Naive thymus-derived CD4-positive, alpha-beta T cell (primary cell): ENCODE measurements around the gene C17orf107. TPM values are rescaled to one million over a fixed set of nuclear protein-coding genes. Genes with fewer than 3 reads are reported as not detected.
"Not testable (repeated sequence)": the region's sequence is repeated elsewhere in the genome, so short reads cannot be mapped to it uniquely, and the experiment has no call there.

Experiments
- ATAC-seq: fragments of 150-1000 bp; cut with Tn5 transposase; 2 replicates; pipeline ENCODE4 v1.10.0; 2021; ENCODE audit warnings: mild to moderate bottlenecking, moderate library complexity
- CTCF ChIA-PET: fragments of 350-600 bp; sonication (Branson Sonifier 250); formaldehyde crosslinking; loops from one replicate; lab custom pipeline; 2021; ENCODE audit warnings: antibody characterized with exemption; lab: Charles Lee
- POLR2A ChIA-PET: fragments of 350-600 bp; sonication (Branson Sonifier 250); formaldehyde crosslinking; loops from one replicate; lab custom pipeline; 2021; ENCODE audit warnings: antibody characterized with exemption, inconsistent platforms; lab: Charles Lee
- DNase-seq, 9 donors: peaks; one replicate each; pipeline versions ENCODE4 v3.0.0 to v3.0.0-alpha.2; 2020 to 2022; ENCODE audit warnings: mixed read lengths in 1 of 9
- H3K27ac ChIP-seq: one replicate; pipeline ENCODE4 v1.7.0; 2013; ENCODE audit warnings: mild to moderate bottlenecking, low read depth, low read length, moderate library complexity
- H3K27me3 ChIP-seq, 2 donors: one replicate each; pipeline ENCODE4 v1.7.0; 2013; ENCODE audit warnings: low read length in 2 of 2, mild to moderate bottlenecking in 2 of 2, moderate library complexity in 2 of 2; ENCODE audit not compliant: control insufficient read depth in 2 of 2, insufficient read depth in 2 of 2
- H3K36me3 ChIP-seq, 3 experiments: 1 replicate in 2 of 3; 2 replicates in 1 of 3; pipeline ENCODE4 v1.7.0; 2013; ENCODE audit warnings: low read length in 3 of 3, mild to moderate bottlenecking in 3 of 3, moderate library complexity in 1 of 3; ENCODE audit not compliant: insufficient read depth in 3 of 3, control insufficient read depth in 2 of 3
- H3K4me1 ChIP-seq, 2 donors: one replicate each; pipeline ENCODE4 v1.7.0; 2013; ENCODE audit warnings: low read length in 2 of 2, mild to moderate bottlenecking in 2 of 2, moderate library complexity in 1 of 2; ENCODE audit not compliant: control insufficient read depth in 2 of 2, insufficient read depth in 2 of 2
- H3K4me3 ChIP-seq: 2 replicates; pipeline ENCODE4 v1.7.0; 2013; ENCODE audit warnings: mild to moderate bottlenecking, low read length
- H3K9me3 ChIP-seq, 3 experiments: 1 replicate in 2 of 3; 2 replicates in 1 of 3; pipeline ENCODE4 v1.7.0; 2013; ENCODE audit warnings: low read length in 3 of 3; ENCODE audit not compliant: control insufficient read depth in 2 of 3
- H3K27ac Mint-ChIP-seq, 9 donors: one replicate each; pipeline ENCODE4 v1.8.0; 2020 to 2022; ENCODE audit warnings: mixed read lengths in 9 of 9, mild to moderate bottlenecking in 8 of 9, moderate library complexity in 5 of 9, inconsistent platforms in 2 of 9
- H3K27me3 Mint-ChIP-seq, 5 donors: one replicate each; pipeline ENCODE4 v1.8.0; 2021 to 2022; ENCODE audit warnings: mixed read lengths in 5 of 5, mild to moderate bottlenecking in 1 of 5
- H3K36me3 Mint-ChIP-seq, 5 donors: one replicate each; pipeline ENCODE4 v1.8.0; 2020 to 2022; ENCODE audit warnings: mixed read lengths in 5 of 5, mild to moderate bottlenecking in 3 of 5, inconsistent platforms in 1 of 5
- H3K4me1 Mint-ChIP-seq, 7 donors: one replicate each; pipeline ENCODE4 v1.8.0; 2020 to 2022; ENCODE audit warnings: mixed read lengths in 7 of 7, mild to moderate bottlenecking in 3 of 7, inconsistent platforms in 1 of 7
- H3K4me3 Mint-ChIP-seq, 10 donors: one replicate each; pipeline ENCODE4 v1.8.0; 2020 to 2022; ENCODE audit warnings: mild to moderate bottlenecking in 10 of 10, mixed read lengths in 10 of 10, moderate library complexity in 6 of 10, inconsistent platforms in 2 of 10
- H3K9me3 Mint-ChIP-seq, 11 donors: one replicate each; pipeline ENCODE4 v1.8.0; 2020 to 2022; ENCODE audit warnings: mixed read lengths in 11 of 11, mild to moderate bottlenecking in 4 of 11, inconsistent platforms in 1 of 11, moderate library complexity in 1 of 11
- intact Hi-C, 2 donors: fragments of 100-400 bp; cut with micrococcal nuclease; formaldehyde crosslinking; loops; one replicate each; pipeline ENCODE4 v1.15.1; 2023
- polyA plus RNA-seq, 2 donors: library from polyadenylated mRNA; unstranded; fragments of 300-500 nt; fragmentation: Illumina TruSeq; gene quantifications; one replicate each; pipeline ENCODE4 v1.2.3, GENCODE V29; 2021
- total RNA-seq, 6 experiments: library from RNA in 5 of 6; stranded (reverse) in 5 of 6; gene quantifications; 1 replicate in 5 of 6; 2 replicates in 1 of 6; pipeline ENCODE4 v1.2.3 and lab custom pipeline; 2021 to 2026

C17orf107 gene
- total and polyA plus RNA-seq, 7 experiments from 2014 or later, result 0.82 to 37.2 (median 5.5) TPM

GRCh38 chr17:4869058-4869998, 30.0 kb upstream of the C17orf107 start:
- H3K4me1 ChIP-seq, H3K9me3 Mint-ChIP-seq, H3K9me3 ChIP-seq, H3K4me3 ChIP-seq, H3K27ac Mint-ChIP-seq, H3K4me3 Mint-ChIP-seq, intact Hi-C loops, H3K36me3 ChIP-seq, DNase-seq, H3K27me3 ChIP-seq, H3K27ac ChIP-seq, ATAC-seq, H3K27me3 Mint-ChIP-seq: not testable (repeated sequence)
- CTCF ChIA-PET, result interaction anchor here (0.6 to 0.7 kb wide), 2 partner anchors 290 to 1961 kb away, joined by 4 to 6 read pairs; no protein-coding TSS in a partner anchor
- peaks cover 0 to 15% (median 8%) of the 10 kb centered on the region in 5 donors for H3K36me3 Mint-ChIP-seq
- POLR2A ChIA-PET, result interaction anchor here (0.7 kb wide), 1 partner anchor 74 kb away, joined by 7 read pairs; no protein-coding TSS in a partner anchor
- peaks cover 4 to 14% (median 11%) of the 10 kb centered on the region in 7 donors for H3K4me1 Mint-ChIP-seq

- peaks cover 0 to 16% (median 8%) of the 10 kb centered on the region in 5 donors for H3K36me3 Mint-ChIP-seq
- Histone ChIP-seq H3K4me3 (no peak overlapping the region), H3K4me1 (no peaks in the 10 kb centered on the region), H3K27ac (no peak overlapping the region), H3K9me3 (no peaks in the 10 kb centered on the region), H3K36me3 (peaks cover 0 to 7% (median 0%) of the 10 kb centered on the region in 3 experiments), H3K27me3 (no peaks in the 10 kb centered on the region)
- H3K27me3 Mint-ChIP-seq, result no peaks in the 10 kb centered on the region
- ChIA-PET CTCF (interaction anchor here (0.6 kb wide), 1 partner anchor 21 kb away, joined by 3 read pairs; no protein-coding TSS in a partner anchor), POLR2A (no interaction called here)
- intact Hi-C loops, result no loop called here
- H3K27ac Mint-ChIP-seq, result peak overlapping the region in 1 of 9 donors; percentile 58
- no peak for ATAC-seq
- H3K9me3 Mint-ChIP-seq, result no peaks in the 10 kb centered on the region
- H3K4me1 Mint-ChIP-seq, result peaks cover 4 to 14% (median 11%) of the 10 kb centered on the region in 7 donors
- no peak overlapping the region for H3K4me3 Mint-ChIP-seq
- DNase-seq, result no peak
These were observed 28.5 kb upstream of the C17orf107 start for GRCh38 chr17:4870855-4871254.

GRCh38 chr17:4872786-4873185, 26.6 kb upstream of the C17orf107 start:
- H3K4me3 ChIP-seq, result no peak overlapping the region
- H3K4me1 Mint-ChIP-seq, result peaks cover 4 to 17% (median 10%) of the 10 kb centered on the region in 7 donors
- no peaks in the 10 kb centered on the region for H3K27me3 Mint-ChIP-seq
- no peaks in the 10 kb centered on the region for H3K27me3 ChIP-seq
- no peaks in the 10 kb centered on the region for H3K9me3 Mint-ChIP-seq
- H3K27ac Mint-ChIP-seq, result peak overlapping the region in 4 of 9 donors; percentile 20 to 74 (median 39)
- peaks cover 0 to 12% (median 0%) of the 10 kb centered on the region in 3 experiments for H3K36me3 ChIP-seq
- ChIA-PET CTCF (no interaction called here), POLR2A (no interaction called here)
- no peak overlapping the region for H3K4me3 Mint-ChIP-seq
- no peaks in the 10 kb centered on the region for H3K4me1 ChIP-seq
- ATAC-seq (no peak), DNase-seq (no peak)
- H3K27ac ChIP-seq, result no peak overlapping the region
- H3K9me3 ChIP-seq, result no peaks in the 10 kb centered on the region
- intact Hi-C loops, result no loop called here
- peaks cover 0 to 17% (median 8%) of the 10 kb centered on the region in 5 donors for H3K36me3 Mint-ChIP-seq

GRCh38 chr17:4877089-4877488, 22.2 kb upstream of the C17orf107 start:
- Mint-ChIP-seq H3K27ac (no peak overlapping the region), H3K9me3 (no peaks in the 10 kb centered on the region), H3K27me3 (no peaks in the 10 kb centered on the region), H3K4me3 (no peak overlapping the region), H3K4me1 (peaks cover 2 to 13% (median 7%) of the 10 kb centered on the region in 7 donors), H3K36me3 (peaks cover 0 to 13% (median 7%) of the 10 kb centered on the region in 5 donors)
- DNase-seq (no peak), ATAC-seq (no peak)
- intact Hi-C loops, result no loop called here
- Histone ChIP-seq H3K27me3 (no peaks in the 10 kb centered on the region), H3K4me3 (no peak overlapping the region), H3K36me3 (peaks cover 0 to 44% (median 3%) of the 10 kb centered on the region in 3 experiments), H3K4me1 (no peaks in the 10 kb centered on the region), H3K27ac (no peak overlapping the region), H3K9me3 (no peaks in the 10 kb centered on the region)
- POLR2A ChIA-PET, result no interaction called here
- CTCF ChIA-PET, result interaction anchor here (0.5 to 1.0 kb wide), 3 partner anchors 11 to 167 kb away, joined by 3 to 4 read pairs (median 4); no protein-coding TSS in a partner anchor

GRCh38 chr17:4879601-4880000, 19.7 kb upstream of the C17orf107 start:
- intact Hi-C loops, result no loop called here
- CTCF ChIA-PET, result interaction anchor here (0.6 to 1.9 kb wide), 2 partner anchors 122 to 148 kb away, joined by 5 to 6 read pairs; partner anchors contain the start of gene MED11
- H3K9me3 Mint-ChIP-seq, result no peaks in the 10 kb centered on the region

GRCh38 chr17:4880857-4881256, 18.5 kb upstream of the C17orf107 start:
- DNase-seq (no peak), ATAC-seq (no peak)
- no peak overlapping the region for H3K27ac ChIP-seq
- Mint-ChIP-seq H3K27me3 (no peaks in the 10 kb centered on the region), H3K36me3 (peaks cover 5 to 14% (median 7%) of the 10 kb centered on the region in 5 donors), H3K27ac (peak overlapping the region in 1 of 9 donors; percentile 56), H3K4me3 (no peak overlapping the region), H3K9me3 (no peaks in the 10 kb centered on the region), H3K4me1 (peaks cover 0 to 8% (median 0%) of the 10 kb centered on the region in 7 donors)
- ChIA-PET POLR2A (interaction anchor here (0.5 to 1.0 kb wide), 2 partner anchors 171 to 199 kb away, joined by 3 to 5 read pairs; no protein-coding TSS in a partner anchor), CTCF (interaction anchor here (0.6 to 2.1 kb wide), 8 partner anchors 47 to 180 kb away, joined by 3 to 11 read pairs (median 4); partner anchors contain the start of genes ARRB2 and MED11)
- intact Hi-C loops, result loop anchor here (5.0 to 10.0 kb wide), 2 partner anchors 46 to 49 kb away; partner anchors contain the start of gene MINK1 (in 2 of the 2)
- no peak overlapping the region for H3K4me3 ChIP-seq
- no peaks in the 10 kb centered on the region for H3K27me3 ChIP-seq
- peaks cover 0 to 58% (median 3%) of the 10 kb centered on the region in 3 experiments for H3K36me3 ChIP-seq
- H3K9me3 ChIP-seq, result no peaks in the 10 kb centered on the region
- no peaks in the 10 kb centered on the region for H3K4me1 ChIP-seq

More at GRCh38 chr17:4879601-4880000, 19.7 kb upstream of the C17orf107 start:
- no peak overlapping the region for H3K27ac Mint-ChIP-seq
- H3K4me3 Mint-ChIP-seq, result no peak overlapping the region
- no peak for DNase-seq
- H3K27ac ChIP-seq, result no peak overlapping the region
- peaks cover 0 to 8% (median 3%) of the 10 kb centered on the region in 5 donors for H3K36me3 Mint-ChIP-seq
- H3K4me3 ChIP-seq, result no peak overlapping the region
- H3K36me3 ChIP-seq, result peaks cover 0 to 50% (median 3%) of the 10 kb centered on the region in 3 experiments
- no peaks in the 10 kb centered on the region for H3K4me1 ChIP-seq
- no peaks in the 10 kb centered on the region for H3K9me3 ChIP-seq
- H3K27me3 Mint-ChIP-seq, result no peaks in the 10 kb centered on the region
- H3K27me3 ChIP-seq, result no peaks in the 10 kb centered on the region
- H3K4me1 Mint-ChIP-seq, result peaks cover 0 to 8% (median 0%) of the 10 kb centered on the region in 7 donors
- ATAC-seq, result peak; percentile 49
- POLR2A ChIA-PET, result no interaction called here
